OCI-M2 (cell line): ENCODE data around the gene CTNNA3.

ENCODE experiments used
- DNase-seq: peaks from one replicate; lab custom pipeline; 2025; ENCODE audit not compliant: unreplicated experiment; lab: John Stamatoyannopoulos, UW

Gene CTNNA3

DNA sequence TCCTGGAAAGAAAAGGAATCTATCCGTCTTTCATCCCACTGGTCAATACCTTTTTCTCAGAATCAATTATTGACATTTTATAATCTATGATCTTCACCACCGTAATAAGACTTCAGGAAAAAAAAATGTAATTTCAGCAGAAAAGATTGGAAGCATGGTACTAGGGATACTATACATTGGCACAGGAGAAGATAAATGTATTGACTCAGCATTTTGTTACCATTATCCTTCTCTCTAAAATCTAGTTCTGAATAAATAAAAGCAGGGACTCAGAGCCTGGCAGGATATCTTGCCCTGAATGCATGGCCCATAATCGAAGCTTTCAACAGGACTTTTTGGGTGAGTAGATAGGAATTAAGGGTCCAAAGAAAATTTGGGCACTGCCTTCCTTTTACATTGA is 649.5 kb downstream of the CTNNA3 start:
- no peak for DNase-seq

DNA sequence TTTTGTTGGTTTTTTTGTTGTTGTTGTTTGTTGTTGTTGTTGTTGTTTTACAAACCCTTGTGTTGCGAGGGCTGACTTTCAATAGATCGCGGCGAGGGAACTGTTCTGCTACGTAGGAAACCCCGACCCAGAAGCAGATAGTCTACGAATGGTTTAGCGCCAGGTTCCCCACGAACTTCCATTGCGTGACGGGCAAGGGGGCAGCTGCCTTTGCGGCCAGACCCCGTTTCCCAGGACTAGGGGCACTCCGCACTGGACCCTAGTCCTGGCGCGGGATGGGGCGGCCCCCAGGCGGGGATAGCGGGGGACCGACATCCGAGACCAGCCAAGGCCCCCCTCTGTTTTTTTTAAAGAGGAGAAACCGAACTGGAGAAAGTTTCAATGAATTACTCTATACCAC is 650.6 kb downstream of the CTNNA3 start:
- DNase-seq: no peak

DNA sequence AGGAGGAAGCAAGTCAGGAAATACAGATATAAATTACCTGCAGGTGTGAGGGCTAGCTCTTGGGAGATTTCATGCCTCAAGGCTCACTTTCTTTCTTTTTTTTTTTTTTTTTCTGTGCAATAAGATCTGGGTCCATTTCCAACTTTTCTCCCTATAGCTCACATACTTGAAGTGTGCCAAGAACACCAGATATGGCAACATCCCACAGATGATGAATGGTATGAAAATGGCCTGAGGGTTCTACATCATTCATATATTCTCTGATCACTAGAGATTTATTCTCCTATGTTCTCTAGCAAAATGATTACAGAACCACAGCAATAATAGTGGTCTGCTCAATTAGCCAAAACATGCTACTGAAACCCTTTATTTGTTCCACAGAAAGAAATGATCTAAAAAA is 653.0 kb downstream of the CTNNA3 start:
- no peak for DNase-seq

DNA sequence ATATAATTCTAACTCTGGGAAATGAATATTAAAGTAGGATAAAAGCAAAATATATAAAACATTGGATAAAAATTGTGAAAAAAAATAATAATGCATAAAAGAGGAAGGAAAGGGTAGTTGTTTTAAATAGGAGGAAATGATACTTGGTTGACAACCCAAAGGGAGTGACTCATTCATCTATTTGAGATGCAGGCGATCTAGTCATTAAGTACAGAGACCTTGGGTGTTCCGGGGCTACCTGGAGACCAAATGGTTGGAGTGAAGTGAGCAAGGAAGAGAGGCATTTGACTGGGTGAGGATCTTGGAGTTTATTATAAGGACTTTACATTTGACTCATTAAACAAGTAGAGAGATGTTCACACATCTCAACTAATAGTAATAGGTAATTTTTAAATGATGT is 659.2 kb downstream of the CTNNA3 start:
- DNase-seq: no peak

DNA sequence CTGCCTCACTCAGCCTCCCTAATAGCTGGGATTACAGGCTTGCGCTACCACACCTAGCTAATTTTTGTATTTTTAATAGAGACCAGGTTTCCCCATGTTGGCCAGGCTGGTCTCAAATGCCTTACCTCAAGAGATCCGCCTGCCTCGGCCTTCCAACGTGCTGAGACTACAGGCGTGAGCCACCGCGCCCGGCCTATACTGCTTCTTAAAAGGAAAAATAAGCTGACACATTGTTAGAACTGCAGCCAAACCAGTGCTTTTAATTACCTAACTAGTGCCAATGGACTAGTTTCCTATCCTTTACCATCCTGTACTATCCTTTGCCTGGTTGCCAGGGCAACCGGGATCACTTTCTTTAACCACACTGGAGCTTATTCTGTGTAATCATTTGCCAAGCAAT is 662.1 kb downstream of the CTNNA3 start:
- no peak for DNase-seq

DNA sequence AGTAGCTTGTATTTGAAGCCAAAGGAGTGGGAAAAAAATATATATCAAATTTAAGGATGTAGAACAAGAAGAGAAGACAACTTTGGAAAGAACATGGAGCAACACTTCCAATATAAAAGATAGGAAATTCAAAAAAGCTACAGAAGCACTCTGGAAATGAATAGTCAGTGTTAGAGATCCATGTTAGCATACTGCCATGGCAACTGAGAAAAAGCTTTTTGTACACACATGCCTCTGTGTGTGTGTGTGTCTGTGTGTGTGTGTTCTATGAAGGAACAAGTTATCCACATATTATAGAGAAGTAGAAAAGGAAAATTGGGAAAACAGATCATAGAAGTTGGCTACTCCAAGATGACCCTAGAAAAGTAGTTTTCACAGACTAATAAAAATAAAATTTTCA is 673.9 kb downstream of the CTNNA3 start:
- no peak for DNase-seq

DNA sequence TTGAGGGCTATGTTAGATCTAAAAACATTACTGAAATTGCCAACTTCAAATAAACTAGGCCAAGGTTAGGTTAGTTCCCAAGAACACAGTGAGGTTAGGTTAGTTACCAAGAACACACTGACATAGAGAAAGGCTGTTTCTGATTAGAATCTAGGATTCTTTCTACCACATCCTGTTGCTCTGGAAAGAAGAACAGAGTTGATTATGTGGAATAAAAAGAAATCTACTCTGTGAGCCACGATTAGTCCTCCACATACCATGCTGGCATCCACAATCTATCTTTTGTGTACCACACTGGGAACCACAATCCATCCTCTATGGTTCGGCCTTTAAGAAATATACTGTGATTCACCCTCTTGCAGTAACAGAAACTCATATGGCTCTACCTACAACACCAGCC is 678.8 kb downstream of the CTNNA3 start:
- no peak for DNase-seq

DNA sequence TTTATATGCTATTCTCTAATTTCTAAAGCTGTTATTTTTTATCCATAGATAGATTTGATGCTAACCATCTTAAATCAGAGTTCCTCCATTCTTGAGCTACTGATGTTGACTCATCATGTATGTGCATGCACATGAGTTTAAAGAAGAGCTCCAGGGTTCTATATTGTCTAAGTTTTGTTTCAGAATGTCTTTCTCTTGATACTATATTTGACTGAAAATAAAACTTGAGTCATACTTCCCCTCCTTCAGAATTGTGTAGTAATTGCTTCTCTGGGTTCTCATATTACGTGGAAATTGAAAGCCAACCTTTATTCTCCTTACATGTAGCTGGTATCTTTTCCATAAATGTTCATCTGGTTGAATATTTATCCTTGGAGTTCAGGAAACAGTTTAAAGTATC is 680.8 kb downstream of the CTNNA3 start:
- no peak for DNase-seq

DNA sequence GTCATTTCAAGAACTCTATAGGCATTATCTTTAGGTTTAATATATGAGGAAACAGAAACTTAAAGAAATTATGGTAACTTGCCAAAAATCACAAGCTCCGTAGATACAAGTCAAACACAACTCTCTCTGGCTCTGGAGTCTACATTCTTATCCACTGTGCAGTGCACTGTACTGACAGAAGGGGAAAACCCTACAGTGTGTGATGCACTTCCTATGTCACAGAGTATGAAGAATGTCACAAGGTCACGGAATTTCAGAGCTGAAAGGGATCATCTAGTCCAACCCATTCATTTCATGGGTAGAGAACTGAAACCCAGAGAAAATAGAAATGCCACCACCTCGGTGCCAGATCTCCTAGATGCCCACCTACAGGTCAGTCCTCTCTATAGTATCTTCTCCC is 684.0 kb downstream of the CTNNA3 start:
- no peak for DNase-seq

DNA sequence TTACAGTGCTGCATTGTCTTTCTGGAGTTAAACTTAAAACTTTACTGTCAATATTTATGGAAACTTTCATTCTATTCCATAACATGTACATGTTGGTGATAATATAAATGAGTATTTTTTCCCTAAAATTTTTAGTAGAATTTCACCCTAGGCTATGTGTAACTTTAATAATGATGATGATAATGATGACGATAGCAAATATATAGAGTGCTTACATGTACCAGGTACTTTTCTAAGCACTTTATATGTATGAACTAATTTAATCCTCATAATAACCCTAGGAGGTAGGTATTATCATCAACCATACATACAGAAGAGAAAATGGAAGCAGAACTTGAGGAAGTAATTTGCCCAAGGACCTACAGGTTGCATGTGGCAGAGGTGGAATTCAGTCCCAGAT is 684.5 kb downstream of the CTNNA3 start:
- DNase-seq: no peak

DNA sequence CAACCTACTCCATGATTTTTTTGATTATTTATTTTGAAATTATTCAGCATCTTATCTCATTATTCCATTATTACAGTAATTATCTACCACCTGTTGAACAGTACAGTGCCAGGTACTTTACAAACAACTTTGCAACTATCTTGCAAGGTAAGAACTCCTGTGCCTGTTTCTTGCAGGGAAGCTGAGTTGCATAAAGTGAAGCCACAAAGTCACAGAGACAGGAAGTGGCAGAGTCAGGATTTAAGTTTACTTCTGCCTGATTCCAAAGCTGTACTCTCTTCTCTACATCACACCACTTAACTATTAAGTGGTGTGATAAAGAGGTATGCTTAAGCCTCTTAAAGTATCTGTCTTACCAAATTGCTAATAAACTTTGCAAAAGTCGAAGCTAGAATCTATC is 690.0 kb downstream of the CTNNA3 start:
- no peak for DNase-seq

DNA sequence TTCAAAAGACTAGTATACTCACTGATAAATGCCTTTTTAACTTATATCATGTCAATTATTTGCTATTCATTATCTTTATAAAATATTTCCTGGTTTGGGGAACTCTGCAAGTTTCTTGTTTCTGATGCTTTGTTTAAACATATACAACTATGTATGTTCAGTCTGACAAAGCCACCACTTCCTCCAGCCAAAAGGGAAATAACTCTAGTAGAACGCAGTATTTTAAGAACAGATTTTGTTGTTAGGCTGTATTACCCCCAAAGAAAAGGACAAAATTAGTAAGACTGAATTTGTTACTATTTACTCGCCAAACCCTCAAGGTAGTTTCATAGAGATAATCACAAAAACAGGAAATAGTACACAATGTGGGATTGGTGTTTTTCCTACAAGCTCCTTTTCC is 691.3 kb downstream of the CTNNA3 start:
- DNase-seq: no peak

DNA sequence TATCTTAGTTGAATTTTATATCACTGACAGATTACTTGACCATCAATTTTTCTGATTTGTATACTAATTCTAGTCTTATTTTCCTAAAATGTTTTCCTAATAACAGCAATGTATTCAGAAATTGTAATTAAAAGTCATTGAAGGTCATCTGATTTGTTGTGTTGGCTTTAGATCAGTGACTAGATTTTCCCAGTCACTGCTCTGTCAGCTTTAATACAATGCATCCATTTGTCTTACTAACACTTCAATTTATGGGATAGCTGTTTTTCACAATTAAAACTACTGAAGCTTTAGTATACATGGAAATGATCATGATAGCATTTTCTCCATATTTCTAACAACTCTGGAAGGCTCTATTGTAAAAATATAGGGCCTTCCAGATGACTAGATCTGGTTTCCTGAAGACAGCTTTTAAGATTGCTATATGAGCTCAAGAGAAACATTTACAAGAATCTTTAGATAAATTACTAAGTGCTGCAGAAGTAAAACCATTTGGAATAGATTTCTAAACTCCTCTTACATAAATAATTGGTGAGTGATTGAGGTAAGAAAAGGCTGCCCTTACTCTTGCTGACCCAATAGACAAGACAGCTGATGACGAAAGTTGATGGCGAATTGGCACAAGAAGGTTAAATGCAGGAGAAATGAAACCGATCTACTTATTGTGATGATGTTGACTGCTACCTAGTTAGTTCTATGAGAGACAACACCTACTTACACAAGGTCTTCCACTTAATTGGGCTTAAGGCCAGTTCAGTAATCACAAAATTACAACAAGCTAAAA is 696.0 kb downstream of the CTNNA3 start:
- no peak for DNase-seq

DNA sequence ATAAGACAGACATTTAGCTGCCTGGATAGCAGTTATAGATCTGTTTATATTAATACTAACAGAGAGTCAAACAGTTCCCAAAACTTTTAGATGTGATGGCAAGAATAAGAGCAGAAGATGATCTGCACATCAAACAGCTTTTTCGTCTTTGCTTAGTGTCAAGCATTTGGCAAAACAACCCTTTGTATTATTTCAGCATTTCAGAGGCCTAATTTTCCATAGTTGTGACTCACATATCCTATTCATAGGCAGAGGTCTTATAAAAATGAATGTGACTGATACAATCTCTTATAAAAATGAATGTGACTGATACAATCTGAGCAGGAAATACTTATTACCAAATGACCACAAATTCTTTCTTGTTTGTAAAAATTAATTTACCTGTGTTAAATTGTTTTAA is 699.0 kb downstream of the CTNNA3 start:
- DNase-seq: no peak

DNA sequence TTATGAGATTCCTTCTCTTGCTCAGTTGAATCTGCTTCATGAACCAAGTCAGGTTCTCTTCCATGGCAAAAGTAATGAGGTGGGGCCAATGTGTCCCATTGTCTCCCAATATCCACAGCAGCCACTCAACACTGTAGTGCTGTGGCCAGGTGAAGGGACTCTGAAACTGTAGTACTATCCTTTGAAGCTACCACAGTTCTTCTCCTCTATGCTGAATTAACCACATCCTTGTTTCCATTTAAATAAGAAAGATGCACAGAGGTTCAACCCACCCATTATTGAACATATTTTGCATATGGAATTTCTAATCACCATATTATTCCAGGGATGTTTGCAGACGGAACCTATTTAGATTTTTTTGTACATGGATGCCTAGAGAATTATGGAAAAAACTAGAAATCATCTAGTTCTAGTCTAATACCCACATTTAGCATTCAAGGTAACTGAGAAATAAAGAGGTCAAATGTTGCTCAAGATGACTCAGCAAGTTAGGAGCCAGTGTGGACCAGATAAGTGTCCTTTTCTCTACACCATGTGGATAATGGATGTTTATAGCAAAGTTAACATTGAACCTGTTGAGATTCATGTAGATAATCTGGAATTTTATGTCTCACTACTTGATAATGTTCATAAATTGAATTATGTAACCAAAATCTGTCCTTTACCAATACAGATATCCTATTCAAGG is 705.7 kb downstream of the CTNNA3 start:
- no peak for DNase-seq

DNA sequence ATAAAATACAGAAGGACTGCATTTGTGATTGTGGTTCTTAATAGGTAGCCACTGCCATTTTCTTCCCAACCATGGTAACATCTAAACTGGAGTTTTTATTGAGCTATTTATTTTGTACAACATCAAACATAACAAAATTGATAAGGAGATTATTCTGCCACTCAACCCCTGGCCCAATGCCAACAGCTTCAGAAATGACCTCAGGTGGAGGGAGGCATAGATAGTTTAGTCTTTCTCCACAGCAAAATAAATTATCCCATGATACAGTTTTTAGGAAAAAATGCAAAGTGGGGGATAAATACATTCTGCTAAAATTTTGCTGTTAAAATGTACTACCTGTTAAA is 712.5 kb downstream of the CTNNA3 start:
- no peak for DNase-seq

DNA sequence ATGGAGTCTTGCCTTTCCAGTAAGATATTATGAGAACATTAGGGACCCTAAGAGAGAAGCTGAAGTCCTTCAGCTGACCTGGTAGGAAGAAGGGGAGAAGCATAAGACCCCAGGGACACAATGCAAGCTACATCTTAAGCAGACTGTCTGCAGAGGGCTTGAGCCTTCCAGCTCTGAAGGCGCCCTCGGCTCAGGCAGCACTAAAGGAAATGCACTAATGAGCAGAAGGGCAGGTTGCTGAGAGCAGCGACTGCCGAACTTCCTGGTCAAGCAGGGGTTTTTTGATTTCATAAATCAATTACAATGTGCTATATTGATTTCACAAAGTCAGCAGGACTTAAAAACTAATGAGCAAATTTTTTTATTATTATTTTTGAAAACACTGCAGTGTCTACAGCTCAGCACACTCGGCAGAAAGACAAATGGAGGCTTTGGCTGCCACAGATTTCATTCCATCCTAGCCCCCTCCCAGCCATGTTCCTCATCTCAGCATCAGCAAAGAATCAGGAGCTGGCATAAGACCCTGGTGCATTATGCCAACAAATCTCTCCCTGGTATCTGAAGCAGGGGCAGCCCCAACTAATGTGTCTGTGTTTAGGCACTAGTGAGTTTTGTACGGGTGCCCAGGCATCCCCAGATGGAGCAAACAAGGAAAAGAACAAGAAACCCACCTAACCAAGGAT is 713.1 kb downstream of the CTNNA3 start:
- DNase-seq: no peak

DNA sequence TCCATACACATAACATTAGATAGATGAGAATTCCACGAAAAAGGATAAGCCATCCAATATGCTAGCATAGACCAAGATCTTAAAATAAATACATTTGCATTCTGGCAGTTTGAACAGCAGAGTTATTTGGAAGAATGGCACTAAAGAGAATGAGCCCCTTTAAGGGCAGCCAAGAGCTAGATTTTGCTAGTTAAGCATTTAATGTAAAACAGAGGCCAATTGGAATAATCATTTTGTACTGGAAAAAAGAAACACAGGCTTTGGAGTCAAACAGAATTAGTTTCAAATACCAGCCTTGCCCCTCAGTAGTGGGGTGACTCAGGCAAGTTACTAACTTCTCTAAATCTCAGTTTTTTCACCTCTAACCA is 714.0 kb downstream of the CTNNA3 start:
- no peak for DNase-seq

DNA sequence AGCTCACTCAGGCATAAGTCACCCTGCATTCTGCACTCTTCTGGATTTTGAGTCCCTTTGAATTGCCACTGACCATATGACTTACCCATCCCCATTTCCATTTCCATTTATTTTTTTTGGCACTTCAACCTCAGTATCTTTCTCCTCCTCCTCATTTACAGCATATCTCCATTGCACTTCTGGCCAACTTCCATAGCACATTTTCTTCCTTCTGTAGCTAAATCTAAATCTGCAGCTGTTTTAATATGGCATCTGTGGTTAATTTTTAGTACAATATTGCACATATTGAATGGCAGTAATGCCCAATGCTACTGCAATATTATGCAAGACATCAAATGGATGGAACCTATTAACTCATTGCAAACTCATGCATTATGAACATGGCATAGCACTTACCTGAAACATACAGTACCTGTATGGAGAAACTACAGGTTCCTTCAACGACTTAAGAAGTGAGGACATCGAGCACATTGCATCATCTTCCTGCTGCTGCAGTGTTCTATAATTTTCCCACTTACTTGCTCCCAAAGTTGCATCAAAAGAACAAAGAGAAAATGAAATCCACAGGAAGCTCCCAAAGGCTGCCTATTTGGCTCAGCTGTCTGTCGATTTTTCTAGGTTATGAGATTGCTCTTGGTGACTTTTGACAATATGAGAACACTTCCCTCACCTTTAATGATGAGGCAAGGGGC is 714.5 kb downstream of the CTNNA3 start:
- no peak for DNase-seq

DNA sequence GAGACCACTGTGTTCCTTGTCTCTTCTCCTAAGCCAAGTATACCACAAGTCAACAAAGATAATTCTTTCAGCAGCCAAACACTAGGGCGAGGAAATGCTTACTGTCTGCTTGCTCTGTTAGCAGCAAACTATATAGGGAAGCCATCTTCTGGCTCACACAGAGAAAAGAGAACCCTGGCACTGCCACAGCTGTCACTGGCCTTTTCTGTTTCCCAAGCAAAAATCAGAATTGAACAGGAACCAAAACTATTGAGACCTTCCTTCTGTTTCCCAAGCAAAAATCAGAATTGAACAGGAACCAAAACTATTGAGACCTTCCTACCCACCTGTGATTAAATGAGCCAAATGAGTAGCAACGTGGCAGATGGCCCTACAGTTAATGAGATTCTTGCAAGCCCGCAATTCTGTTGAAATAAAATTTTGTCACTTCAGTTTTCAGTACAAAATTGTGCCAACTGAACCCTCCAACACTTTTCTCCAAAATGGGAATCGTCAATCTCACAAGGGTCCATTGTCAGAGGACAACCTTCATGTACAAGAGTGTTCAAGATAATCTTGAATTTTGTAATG is 715.7 kb downstream of the CTNNA3 start:
- DNase-seq: no peak

DNA sequence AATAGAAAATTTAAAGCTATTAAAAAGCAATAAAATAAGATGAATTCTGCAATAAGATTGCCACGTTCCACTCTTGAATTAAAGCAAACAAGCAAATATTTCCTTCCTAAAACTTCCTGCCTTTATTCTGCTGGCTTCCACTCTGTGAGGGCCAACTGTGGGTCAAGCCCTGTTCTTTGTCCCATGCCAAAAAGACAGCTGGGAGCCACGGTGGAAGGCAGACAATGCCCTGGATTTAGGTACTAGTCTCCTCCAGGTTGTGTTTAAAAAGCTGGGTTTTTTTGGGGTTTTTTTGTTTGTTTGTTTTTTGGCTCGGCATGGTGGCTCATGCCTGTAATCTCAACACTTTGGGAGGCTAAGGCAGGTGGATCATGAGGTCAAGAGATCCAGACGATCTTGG is 731.0 kb downstream of the CTNNA3 start:
- DNase-seq: no peak

DNA sequence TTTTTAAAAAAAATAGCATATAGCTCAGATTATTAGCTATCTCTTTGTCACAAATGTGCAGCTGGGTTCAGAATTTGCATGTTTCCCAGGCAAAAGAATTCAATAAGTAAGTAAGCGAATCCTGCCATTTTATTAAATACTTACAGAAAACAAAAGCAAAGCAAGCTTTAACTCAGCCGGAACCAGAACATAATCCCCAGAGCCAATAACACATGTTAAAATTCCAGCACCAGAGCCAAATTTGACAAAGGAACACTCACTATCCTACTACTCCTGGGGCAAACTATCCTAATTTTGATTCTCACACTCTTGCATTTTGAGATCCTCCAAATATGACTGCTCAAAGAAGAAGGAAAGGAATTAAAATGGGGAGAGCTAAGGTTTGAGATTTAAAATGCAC is 737.5 kb downstream of the CTNNA3 start:
- no peak for DNase-seq
